Gastrocnemius medialis (tissue), 4 donors: Measurements from ENCODE around the gene ILKAP. TPM values are rescaled to one million over a fixed set of nuclear protein-coding genes. Genes with fewer than 3 reads are reported as not detected.
A peak's percentile ranks its signal among the peaks of the same experiment; 100 is the strongest.

Source experiments
- ATAC-seq, 2 donors: fragments of 150-250 bp; one replicate each; pipeline ENCODE4 v1.9.1; 2016
- DNase-seq, 2 donors: peaks; one replicate each; pipeline ENCODE4 v3.0.0-alpha.2; 2019
- H3K27ac ChIP-seq, 4 donors: fragments of 200-600 bp; sonication (generic); 1 replicate in 1 of 4; 2 replicates in 3 of 4; pipeline ENCODE4 v1.5.1; 2016 to 2018; ENCODE audit warnings: mild to moderate bottlenecking in 2 of 4, moderate library complexity in 1 of 4
- H3K27me3 ChIP-seq, 3 donors: fragments of 200-600 bp; sonication (generic) in 2 of 3; 1 replicate in 1 of 3; 2 replicates in 2 of 3; pipeline versions ENCODE4 v1.5.1 to v1.6.0; 2016 to 2019; ENCODE audit warnings: mild to moderate bottlenecking in 1 of 3, moderate library complexity in 1 of 3
- H3K36me3 ChIP-seq, 2 donors: fragments of 200-600 bp; sonication (generic) in 1 of 2; one replicate each; pipeline ENCODE4 v1.5.1; 2017 to 2018
- H3K4me1 ChIP-seq, 2 donors: fragments of 200-600 bp; sonication (generic) in 1 of 2; one replicate each; pipeline ENCODE4 v1.5.1; 2016 to 2017; ENCODE audit warnings: mild to moderate bottlenecking in 2 of 2
- H3K4me3 ChIP-seq, 4 donors: fragments of 200-600 bp; sonication (generic) in 3 of 4; 1 replicate in 1 of 4; 2 replicates in 3 of 4; pipeline ENCODE4 v1.5.1; 2016 to 2019; ENCODE audit warnings: mild to moderate bottlenecking in 2 of 4
- H3K9me3 ChIP-seq, 3 donors: fragments of 200-600 bp; sonication (generic) in 2 of 3; 1 replicate in 1 of 3; 2 replicates in 2 of 3; pipeline ENCODE4 v1.5.1; 2016 to 2019
- CTCF ChIP-seq, 5 experiments: fragments of 450-650 bp in 3 of 5; fragments of 200-600 bp in 2 of 5; sonication (generic) in 2 of 5; IDR thresholded peaks in 4 of 5; conservative IDR thresholded peaks in 1 of 5; 1 replicate in 4 of 5; 2 replicates in 1 of 5; pipeline ENCODE4 v1.5.1; 2016 to 2019; ENCODE audit warnings: antibody characterized with exemption in 5 of 5, mild to moderate bottlenecking in 3 of 5, moderate library complexity in 3 of 5
- POLR2A ChIP-seq, 2 donors: fragments of 450-650 bp; IDR thresholded peaks; one replicate each; pipeline ENCODE4 v1.6.1; 2017; ENCODE audit warnings: antibody characterized with exemption in 2 of 2, mild to moderate bottlenecking in 2 of 2, moderate library complexity in 2 of 2
- in situ Hi-C, 4 donors: fragments of 200-750 bp; cut with MboI; loops; one replicate each; pipeline versions ENCODE4 v1.15.0 to v1.8.0; 2017; ENCODE audit warnings: low sequenced_read_pairs in 4 of 4
- intact Hi-C: fragments of 100-400 bp; cut with DNase I; formaldehyde crosslinking; loops from one replicate; pipeline ENCODE4 v1.15.1; 2023; ENCODE audit warnings: low total_unique reads
- total RNA-seq, 4 donors: library from RNA; depleted of rRNA; stranded (reverse); fragments of >200 nt; gene quantifications; one replicate each; pipeline versions ENCODE4 v1.1.0 to v1.2.3, GENCODE V29; 2016

Gene ILKAP
- total RNA-seq, 4 donors from 2014 or later = 16.6 to 30.1 (median 23.3) TPM

DNA sequence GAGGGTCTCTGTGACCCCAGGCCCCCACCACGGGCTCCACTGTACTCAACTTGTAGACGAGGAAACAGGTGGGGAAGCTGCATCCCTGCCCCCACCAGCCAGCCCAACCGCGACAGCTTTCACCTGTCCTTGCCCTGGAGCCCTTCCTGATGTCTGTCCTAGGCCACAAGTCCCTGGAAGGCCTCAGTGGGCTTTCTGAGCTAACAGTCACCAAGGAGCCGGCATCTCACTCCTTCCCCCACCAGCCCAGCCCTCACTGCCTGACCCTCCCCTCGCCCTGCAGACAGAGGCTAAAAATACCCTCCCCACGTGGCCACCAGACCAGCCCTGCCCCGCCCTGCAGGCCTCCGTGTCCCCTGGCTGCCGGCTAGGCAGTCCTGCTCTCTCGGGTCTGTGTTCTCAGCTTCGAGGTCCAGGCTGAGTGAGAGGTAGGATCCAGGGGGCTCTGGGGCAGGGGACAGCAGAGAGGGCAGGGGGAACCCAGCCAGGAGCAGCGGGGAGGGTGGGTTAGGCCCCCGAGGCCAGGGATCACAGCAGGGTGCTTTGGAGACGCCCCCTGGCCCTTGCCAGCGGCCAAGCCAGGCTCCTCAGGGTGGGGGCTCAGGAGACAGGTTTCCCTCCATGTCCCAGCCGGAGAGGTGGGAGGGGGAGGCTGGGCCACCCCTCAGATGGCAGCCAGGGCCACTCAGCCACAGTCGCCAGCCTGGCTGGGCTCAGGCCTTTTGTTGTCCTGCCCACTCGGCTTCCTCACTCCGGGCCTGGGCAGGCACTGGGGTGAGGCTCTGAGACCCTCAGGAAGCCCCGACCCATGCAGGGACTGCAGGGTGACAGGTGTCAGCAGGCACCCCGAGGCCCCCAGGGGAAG is 64.9 kb downstream of the ILKAP start, which contains the start of gene KLHL30:
TSS of gene KLHL30 (plus strand) at position 338 of the 865 bp plus-strand sequence. CDS start 2,087 bp downstream, outside the sequence.
- peak within 1 kb of the TSS; percentile 91 to 100 (median 98) for H3K27ac ChIP-seq
- no peaks in the 10 kb centered on the region for H3K9me3 ChIP-seq
- H3K36me3 ChIP-seq = peaks cover 0 to 12% of the 10 kb centered on the region in 2 donors
- in situ Hi-C loops (no loop called here), intact Hi-C loops (loop anchor here (2.0 to 5.0 kb wide), 2 partner anchors 94 to 280 kb away; partner anchors contain the start of gene RAMP1)
- ATAC-seq = peak; percentile 50 to 59
- no peaks in the 10 kb centered on the region for H3K27me3 ChIP-seq
- H3K4me1 ChIP-seq = peaks cover 60 to 67% of the 10 kb centered on the region in 2 donors
- peak; percentile 91 to 96 for DNase-seq
- TF ChIP-seq POLR2A (IDR thresholded peaks at IDR 0.05) (peak; percentile 93 to 94), CTCF (IDR thresholded peaks at IDR 0.05 in 4 of 5, conservative IDR thresholded peaks at IDR 0.05 in 1 of 5) (no peak)
- peak within 1 kb of the TSS; percentile 56 to 89 (median 80) for H3K4me3 ChIP-seq

- H3K4me3 ChIP-seq = peak overlapping the region in 3 of 4 donors; percentile 56 to 89 (median 86)
- DNase-seq (no peak), ATAC-seq (peak; percentile 12 to 25)
- in situ Hi-C loops (no loop called here), intact Hi-C loops (loop anchor here (2.0 to 5.0 kb wide), 3 partner anchors 94 to 279 kb away; partner anchors contain the start of gene RAMP1)
- H3K9me3 ChIP-seq = no peaks in the 10 kb centered on the region
- H3K27ac ChIP-seq = peak overlapping the region; percentile 91 to 100 (median 98)
- no peaks in the 10 kb centered on the region for H3K27me3 ChIP-seq
- H3K36me3 ChIP-seq = peaks cover 0 to 12% of the 10 kb centered on the region in 2 donors
- peaks cover 54 to 61% of the 10 kb centered on the region in 2 donors for H3K4me1 ChIP-seq
- TF ChIP-seq POLR2A (IDR thresholded peaks at IDR 0.05) = no peak
- TF ChIP-seq CTCF (IDR thresholded peaks at IDR 0.05 in 4 of 5, conservative IDR thresholded peaks at IDR 0.05 in 1 of 5) = no peak
Measured at GRCh38 chr2:238137885-238138284, 65.6 kb downstream of the ILKAP start.

- peak; percentile 69 to 91 for DNase-seq
- peak overlapping the region; percentile 91 to 100 (median 98) for H3K27ac ChIP-seq
- peaks cover 50 to 52% of the 10 kb centered on the region in 2 donors for H3K4me1 ChIP-seq
- intact Hi-C loops (loop anchor here (1.0 to 5.0 kb wide), 3 partner anchors 76 to 240 kb away; partner anchors contain the start of gene SCLY), in situ Hi-C loops (no loop called here)
- peaks cover 0 to 12% of the 10 kb centered on the region in 2 donors for H3K36me3 ChIP-seq
- H3K4me3 ChIP-seq = peak overlapping the region in 3 of 4 donors; percentile 24 to 89 (median 37)
- H3K27me3 ChIP-seq = no peaks in the 10 kb centered on the region
- H3K9me3 ChIP-seq = no peaks in the 10 kb centered on the region
- TF ChIP-seq CTCF (IDR thresholded peaks at IDR 0.05 in 4 of 5, conservative IDR thresholded peaks at IDR 0.05 in 1 of 5) (no peak), POLR2A (IDR thresholded peaks at IDR 0.05) (peak; percentile 34 to 60)
- peak; percentile 48 to 57 for ATAC-seq
Measured at GRCh38 chr2:238136820-238137537, 66.5 kb downstream of the ILKAP start.

- Histone ChIP-seq H3K36me3 (peaks cover 0 to 1% of the 10 kb centered on the region in 2 donors), H3K27ac (peak overlapping the region; percentile 91 to 100 (median 98)), H3K4me3 (peak overlapping the region in 1 of 4 donors; percentile 24), H3K27me3 (no peaks in the 10 kb centered on the region), H3K9me3 (no peaks in the 10 kb centered on the region), H3K4me1 (peaks cover 39 to 47% of the 10 kb centered on the region in 2 donors)
- ATAC-seq (no peak), DNase-seq (peak in 1 of 2 donors; percentile 16)
- intact Hi-C loops (loop anchor here (1.0 to 5.0 kb wide), 3 partner anchors 74 to 239 kb away; partner anchors contain the start of gene SCLY), in situ Hi-C loops (no loop called here)
- TF ChIP-seq POLR2A (IDR thresholded peaks at IDR 0.05) (no peak), CTCF (IDR thresholded peaks at IDR 0.05 in 4 of 5, conservative IDR thresholded peaks at IDR 0.05 in 1 of 5) (no peak)
Measured at GRCh38 chr2:238135601-238136150, 67.8 kb downstream of the ILKAP start.
